HG03521 (cell line): ENCODE measurements around the gene TADA2B.

Source experiments
- ATAC-seq: cut with Tn5 transposase; IDR thresholded peaks from one replicate; pipeline ENCODE4 v1.9.1; 2021; ENCODE audit warnings: mild to moderate bottlenecking, moderate library complexity; ENCODE audit not compliant: unreplicated experiment

The TADA2B gene

GRCh38 chr4:7034262-7035081 is 8.7 kb upstream of the TADA2B start:
- ATAC-seq, result no peak

- ATAC-seq, result no peak
Measured at GRCh38 chr4:7037425-7037824, 5.7 kb upstream of the TADA2B start.

- ATAC-seq, result no peak
Measured at GRCh38 chr4:7040765-7041164, 2.4 kb upstream of the TADA2B start.

- ATAC-seq, result no peak
Measured at GRCh38 chr4:7041246-7041645, 1.9 kb upstream of the TADA2B start.

GRCh38 chr4:7041801-7042502 is 1.2 kb upstream of the TADA2B start:
- ATAC-seq, result no peak

- ATAC-seq, result peak; percentile 82
Measured at GRCh38 chr4:7042503-7043283, 479 bp upstream of the TADA2B start.

GRCh38 chr4:7044137-7044930 is 1.2 kb downstream of the TADA2B start:
- ATAC-seq, result no peak

GRCh38 chr4:7045553-7045952 is 2.4 kb downstream of the TADA2B start:
- ATAC-seq, result no peak

- ATAC-seq, result no peak
Measured at GRCh38 chr4:7045961-7046921, 3.1 kb downstream of the TADA2B start.

- no peak for ATAC-seq
Measured at GRCh38 chr4:7046971-7047370, 3.8 kb downstream of the TADA2B start.

- ATAC-seq, result no peak
Measured at GRCh38 chr4:7048642-7049041, 5.5 kb downstream of the TADA2B start.

- ATAC-seq, result no peak
Measured at GRCh38 chr4:7049295-7049694, 6.1 kb downstream of the TADA2B start.

- ATAC-seq, result no peak
Measured at GRCh38 chr4:7049739-7050138, 6.6 kb downstream of the TADA2B start.

GRCh38 chr4:7050481-7051143 is 7.4 kb downstream of the TADA2B start:
- ATAC-seq, result no peak

- no peak for ATAC-seq
Measured at GRCh38 chr4:7051144-7051495, 7.9 kb downstream of the TADA2B start.

- ATAC-seq, result no peak
Measured at GRCh38 chr4:7051905-7052304, 8.7 kb downstream of the TADA2B start.

- no peak for ATAC-seq
Measured at GRCh38 chr4:7052313-7052712, 9.1 kb downstream of the TADA2B start.

GRCh38 chr4:7052923-7053715 is 9.9 kb downstream of the TADA2B start:
- no peak for ATAC-seq
